SJCRH30 (cell line): ENCODE results near the gene TMEM141. TPM values are rescaled to one million over a fixed set of nuclear protein-coding genes. Genes with fewer than 3 reads are reported as not detected.
"Not testable (repeated sequence)": the region's sequence is repeated elsewhere in the genome, so short reads cannot be mapped to it uniquely, and the experiment has no call there.

ENCODE experiments used
- DNase-seq, 2 experiments: peaks; one replicate each; pipeline ENCODE4 v3.0.0-alpha.2; 2015 to 2020
- H3K27ac ChIP-seq: fragments of 250-450 bp; sonication (Bioruptor Pico); 2 replicates; pipeline ENCODE4 v1.5.1; 2020; ENCODE audit warnings: mild to moderate bottlenecking, moderate library complexity
- H3K27me3 ChIP-seq: fragments of 250-450 bp; sonication (Bioruptor Pico); 2 replicates; pipeline ENCODE4 v1.5.1; 2020; ENCODE audit warnings: mild to moderate bottlenecking, moderate library complexity
- H3K36me3 ChIP-seq: fragments of 250-450 bp; sonication (Bioruptor Pico); 2 replicates; pipeline ENCODE4 v1.5.1; 2020; ENCODE audit warnings: mild to moderate bottlenecking, moderate library complexity
- H3K4me1 ChIP-seq: fragments of 250-450 bp; sonication (Bioruptor Pico); 2 replicates; pipeline ENCODE4 v1.5.1; 2020; ENCODE audit warnings: mild to moderate bottlenecking, moderate library complexity
- H3K4me3 ChIP-seq: fragments of 250-450 bp; sonication (Bioruptor Pico); 2 replicates; pipeline ENCODE4 v1.5.1; 2020; ENCODE audit warnings: mild to moderate bottlenecking, moderate library complexity
- H3K9me3 ChIP-seq: fragments of 250-450 bp; sonication (Bioruptor Pico); replicated peaks from 2 replicates; pipeline ENCODE4 v1.5.1; 2020; ENCODE audit warnings: mild to moderate bottlenecking, moderate library complexity
- total RNA-seq: library from RNA; depleted of rRNA; stranded (reverse); fragments of >200 nt; shearing (Covaris generic); gene quantifications from 2 replicates; pipeline ENCODE4 v1.2.3, GENCODE V29; 2014

The TMEM141 gene
- total RNA-seq, 1 experiment from 2014 or later = 17.3 TPM

GRCh38 chr9:136775191-136775590, 16.0 kb upstream of the TMEM141 start:
- H3K27me3 ChIP-seq = peaks cover 17% of the 10 kb centered on the region
- no peaks in the 10 kb centered on the region for H3K4me1 ChIP-seq
- H3K9me3 ChIP-seq = peaks cover 12% of the 10 kb centered on the region; the same call in 1 of the 2 replicates
- no peaks in the 10 kb centered on the region for H3K36me3 ChIP-seq
- no peak for DNase-seq
- H3K4me3 ChIP-seq = no peak overlapping the region
- no peak overlapping the region for H3K27ac ChIP-seq

- Histone ChIP-seq H3K4me1 (no peaks in the 10 kb centered on the region), H3K36me3 (no peaks in the 10 kb centered on the region), H3K9me3 (peaks cover 12% of the 10 kb centered on the region; the same call in 1 of the 2 replicates), H3K4me3 (no peak overlapping the region), H3K27ac (no peak overlapping the region), H3K27me3 (peaks cover 26% of the 10 kb centered on the region)
- DNase-seq = no peak
These were observed 14.2 kb upstream of the TMEM141 start for GRCh38 chr9:136776947-136777346.

GRCh38 chr9:136777359-136777758, 13.8 kb upstream of the TMEM141 start:
- Histone ChIP-seq H3K27me3 (peaks cover 26% of the 10 kb centered on the region), H3K9me3 (peaks cover 12% of the 10 kb centered on the region; the same call in 1 of the 2 replicates), H3K4me3 (no peak overlapping the region), H3K27ac (no peak overlapping the region), H3K4me1 (no peaks in the 10 kb centered on the region), H3K36me3 (no peaks in the 10 kb centered on the region)
- DNase-seq = no peak

- Histone ChIP-seq H3K4me3 (no peak overlapping the region), H3K9me3 (no peaks in the 10 kb centered on the region; the same call in 1 of the 2 replicates), H3K27ac (no peak overlapping the region), H3K27me3 (peaks cover 29% of the 10 kb centered on the region), H3K36me3 (no peaks in the 10 kb centered on the region), H3K4me1 (peaks cover 3% of the 10 kb centered on the region; the same call in 1 of the 2 replicates)
- DNase-seq = no peak
These were observed 11.3 kb upstream of the TMEM141 start for GRCh38 chr9:136779808-136780207.

- Histone ChIP-seq H3K9me3 (no peaks in the 10 kb centered on the region; the same call in 1 of the 2 replicates), H3K4me3 (no peak overlapping the region), H3K4me1 (peaks cover 4% of the 10 kb centered on the region; the same call in 1 of the 2 replicates)
These were observed 8.7 kb upstream of the TMEM141 start for GRCh38 chr9:136782452-136782851.

GRCh38 chr9:136784249-136784996, 6.7 kb upstream of the TMEM141 start:
- H3K27ac ChIP-seq = no peak overlapping the region
- H3K4me1 ChIP-seq = peaks cover 16% of the 10 kb centered on the region
- peaks cover 19% of the 10 kb centered on the region for H3K27me3 ChIP-seq
- DNase-seq = peak in 1 of 2 experiments; percentile 65
- no peak overlapping the region for H3K4me3 ChIP-seq
- no peaks in the 10 kb centered on the region; the same call in 1 of the 2 replicates for H3K9me3 ChIP-seq
- no peaks in the 10 kb centered on the region for H3K36me3 ChIP-seq

More at GRCh38 chr9:136782452-136782851, 8.7 kb upstream of the TMEM141 start:
- peaks cover 29% of the 10 kb centered on the region for H3K27me3 ChIP-seq
- no peak for DNase-seq
- H3K27ac ChIP-seq = no peak overlapping the region
- no peaks in the 10 kb centered on the region for H3K36me3 ChIP-seq

GRCh38 chr9:136784997-136785361, 6.2 kb upstream of the TMEM141 start:
- no peaks in the 10 kb centered on the region; the same call in 1 of the 2 replicates for H3K9me3 ChIP-seq
- H3K4me1 ChIP-seq = peaks cover 22% of the 10 kb centered on the region
- H3K36me3 ChIP-seq = no peaks in the 10 kb centered on the region
- no peak overlapping the region for H3K4me3 ChIP-seq
- DNase-seq = no peak
- peaks cover 14% of the 10 kb centered on the region for H3K27me3 ChIP-seq
- H3K27ac ChIP-seq = no peak overlapping the region

- not testable (repeated sequence) for H3K36me3 ChIP-seq, H3K9me3 ChIP-seq, DNase-seq, H3K4me3 ChIP-seq, H3K27ac ChIP-seq
- Histone ChIP-seq H3K27me3 (peaks cover 10% of the 10 kb centered on the region), H3K4me1 (peaks cover 26% of the 10 kb centered on the region)
These were observed 5.4 kb upstream of the TMEM141 start for GRCh38 chr9:136785565-136786355.

- Histone ChIP-seq H3K4me1 (peaks cover 26% of the 10 kb centered on the region), H3K9me3 (no peaks in the 10 kb centered on the region; the same call in 1 of the 2 replicates), H3K27me3 (peaks cover 4% of the 10 kb centered on the region), H3K4me3 (no peak overlapping the region), H3K36me3 (no peaks in the 10 kb centered on the region), H3K27ac (no peak overlapping the region)
- DNase-seq = no peak
These were observed 4.7 kb upstream of the TMEM141 start for GRCh38 chr9:136786451-136786850.

GRCh38 chr9:136786983-136787382, 4.2 kb upstream of the TMEM141 start:
- H3K27me3 ChIP-seq = not testable (repeated sequence)

GRCh38 chr9:136787690-136788400, 3.3 kb upstream of the TMEM141 start:
- Histone ChIP-seq H3K27ac (no peak overlapping the region), H3K9me3 (no peaks in the 10 kb centered on the region; the same call in 1 of the 2 replicates), H3K36me3 (no peaks in the 10 kb centered on the region), H3K27me3 (peaks cover 3% of the 10 kb centered on the region), H3K4me3 (no peak overlapping the region), H3K4me1 (peaks cover 25% of the 10 kb centered on the region)
- DNase-seq = peak; percentile 67 to 90

More at GRCh38 chr9:136786983-136787382, 4.2 kb upstream of the TMEM141 start:
- not testable (repeated sequence) for H3K9me3 ChIP-seq, H3K36me3 ChIP-seq, H3K4me3 ChIP-seq, H3K27ac ChIP-seq, DNase-seq
- peaks cover 26% of the 10 kb centered on the region for H3K4me1 ChIP-seq

GRCh38 chr9:136788644-136789522, 2.3 kb upstream of the TMEM141 start:
- not testable (repeated sequence) for H3K27ac ChIP-seq, H3K27me3 ChIP-seq, H3K4me3 ChIP-seq, DNase-seq, H3K9me3 ChIP-seq, H3K36me3 ChIP-seq
- peaks cover 23% of the 10 kb centered on the region for H3K4me1 ChIP-seq

- Histone ChIP-seq H3K4me1 (peaks cover 23% of the 10 kb centered on the region), H3K9me3 (no peaks in the 10 kb centered on the region), H3K4me3 (no peak overlapping the region), H3K27me3 (no peaks in the 10 kb centered on the region; the same call in none of the 2 replicates), H3K36me3 (no peaks in the 10 kb centered on the region), H3K27ac (no peak overlapping the region)
- peak in 1 of 2 experiments; percentile 59 for DNase-seq
These were observed 1.6 kb upstream of the TMEM141 start for GRCh38 chr9:136789523-136789937.
